OCI-LY1 (cell line): ENCODE measurements around the gene LECT2.
A peak's percentile ranks its signal among the peaks of the same experiment; 100 is the strongest.

Source experiments
- H2AFZ ChIP-seq: fragments of 200-600 bp; sonication (generic), shearing (Covaris generic); 2 replicates; pipeline ENCODE4 v1.6.0; 2014; ENCODE audit warnings: antibody characterized with exemption, mild to moderate bottlenecking, low read length
- H3F3A ChIP-seq: fragments of 200-600 bp; sonication (generic), shearing (Covaris generic); 2 replicates; pipeline ENCODE4 v1.6.0; 2014; ENCODE audit warnings: mild to moderate bottlenecking, antibody characterized with exemption, low read length, moderate library complexity; ENCODE audit not compliant: insufficient read depth
- H3K27ac ChIP-seq: fragments of 200-600 bp; sonication (generic); 2 replicates; pipeline ENCODE4 v1.5.1; 2014; ENCODE audit warnings: low read length, mixed run types, mild to moderate bottlenecking, low read depth; ENCODE audit not compliant: poor library complexity, severe bottlenecking
- H3K27me3 ChIP-seq: fragments of 200-600 bp; sonication (generic); 2 replicates; pipeline ENCODE4 v1.6.0; 2014; ENCODE audit warnings: antibody characterized with exemption, mild to moderate bottlenecking, low read length, moderate library complexity; ENCODE audit not compliant: insufficient read depth
- H3K36me3 ChIP-seq: fragments of 200-600 bp; sonication (generic); 2 replicates; pipeline ENCODE4 v1.6.1; 2014; ENCODE audit warnings: mild to moderate bottlenecking, antibody characterized with exemption, low read length, moderate library complexity, mixed read lengths; ENCODE audit not compliant: insufficient read depth
- H3K4me1 ChIP-seq: fragments of 200-600 bp; sonication (generic); 2 replicates; pipeline ENCODE4 v1.5.1; 2014; ENCODE audit warnings: mild to moderate bottlenecking, low read length, moderate library complexity; ENCODE audit not compliant: insufficient read depth, severe bottlenecking
- H3K4me2 ChIP-seq: fragments of 200-600 bp; sonication (generic), shearing (Covaris generic); 2 replicates; pipeline ENCODE4 v1.6.1; 2014; ENCODE audit warnings: low read length
- H3K4me3 ChIP-seq: fragments of 200-600 bp; sonication (generic); 2 replicates; pipeline ENCODE4 v1.5.1; 2014; ENCODE audit warnings: low read length, low read depth, mild to moderate bottlenecking, mixed read lengths; ENCODE audit not compliant: poor library complexity, severe bottlenecking
- H3K79me2 ChIP-seq: fragments of 200-600 bp; shearing (Covaris generic); 2 replicates; pipeline ENCODE4 v1.6.1; 2016; ENCODE audit warnings: mixed run types, low read length, mixed read lengths; ENCODE audit not compliant: insufficient read depth
- H3K9ac ChIP-seq: fragments of 200-600 bp; sonication (generic), shearing (Covaris generic); 2 replicates; pipeline ENCODE4 v1.6.1; 2014; ENCODE audit warnings: mild to moderate bottlenecking, low read length, mixed read lengths
- H3K9me2 ChIP-seq: fragments of 200-600 bp; sonication (generic), shearing (Covaris generic); 2 replicates; pipeline ENCODE4 v1.6.1; 2014; ENCODE audit warnings: low read depth, mild to moderate bottlenecking, low read length, mixed read lengths
- H3K9me3 ChIP-seq: fragments of 200-600 bp; shearing (Covaris generic); 2 replicates; pipeline ENCODE4 v1.6.1; 2014; ENCODE audit warnings: low read length, mixed read lengths
- H4K20me1 ChIP-seq: fragments of 200-600 bp; sonication (generic), shearing (Covaris generic); 2 replicates; pipeline ENCODE4 v1.6.0; 2016; ENCODE audit warnings: mild to moderate bottlenecking, low read length; ENCODE audit not compliant: insufficient read depth
- CTCF ChIP-seq: fragments of 200-600 bp; sonication (generic), shearing (Covaris generic); IDR thresholded peaks from 2 replicates; pipeline ENCODE4 v1.5.1; 2017; ENCODE audit warnings: mild to moderate bottlenecking, antibody characterized with exemption, low read length, moderate library complexity, mixed read lengths
- EZH2 ChIP-seq: fragments of 200-600 bp; sonication (generic), shearing (Covaris generic); IDR thresholded peaks from 2 replicates; pipeline ENCODE4 v1.8.0; 2017; ENCODE audit warnings: borderline replicate concordance, mixed run types, mild to moderate bottlenecking, antibody characterized with exemption, low read length, moderate library complexity, mixed read lengths

The LECT2 gene

DNA sequence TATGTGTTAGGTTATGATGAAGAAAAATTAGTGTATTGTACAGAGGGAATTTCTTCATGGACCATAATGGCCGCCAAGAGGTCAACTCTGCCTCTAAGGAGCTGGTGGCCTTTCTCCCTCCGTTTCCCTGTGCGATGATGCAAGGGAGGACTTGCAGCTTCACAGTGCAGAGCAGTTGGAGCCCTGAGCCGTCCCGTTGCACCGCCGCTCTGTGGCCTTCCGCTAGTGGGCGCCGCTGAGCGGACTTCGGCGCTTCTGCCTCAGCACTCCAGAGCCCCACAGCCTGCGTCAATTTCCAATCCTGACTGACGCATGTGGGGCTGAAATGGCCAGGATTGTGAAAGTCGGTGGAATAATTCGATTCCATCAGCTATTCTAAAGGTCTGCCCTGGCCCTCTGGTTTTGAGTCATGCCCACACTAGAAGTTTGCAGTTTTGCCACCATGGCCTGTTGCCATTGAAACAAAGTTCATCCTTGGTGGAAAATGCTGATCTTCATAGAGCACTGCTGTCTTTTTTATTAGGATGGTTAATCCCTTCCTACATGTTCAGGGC, 22.7 kb upstream of the LECT2 start:
- H3K4me2 ChIP-seq: no peak overlapping the region
- no peak overlapping the region for H3K27ac ChIP-seq
- H3K9me3 ChIP-seq: no peaks in the 10 kb centered on the region
- H3F3A ChIP-seq: no peaks in the 10 kb centered on the region
- TF ChIP-seq EZH2 (no peak), CTCF (peak; percentile 85)
- no peak overlapping the region for H2AFZ ChIP-seq
- no peak overlapping the region for H3K4me3 ChIP-seq
- H3K27me3 ChIP-seq: no peaks in the 10 kb centered on the region
- no peak overlapping the region for H3K9ac ChIP-seq
- H4K20me1 ChIP-seq: no peaks in the 10 kb centered on the region
- no peaks in the 10 kb centered on the region for H3K36me3 ChIP-seq
- H3K79me2 ChIP-seq: no peaks in the 10 kb centered on the region
- no peaks in the 10 kb centered on the region for H3K4me1 ChIP-seq
- H3K9me2 ChIP-seq: no peaks in the 10 kb centered on the region

DNA sequence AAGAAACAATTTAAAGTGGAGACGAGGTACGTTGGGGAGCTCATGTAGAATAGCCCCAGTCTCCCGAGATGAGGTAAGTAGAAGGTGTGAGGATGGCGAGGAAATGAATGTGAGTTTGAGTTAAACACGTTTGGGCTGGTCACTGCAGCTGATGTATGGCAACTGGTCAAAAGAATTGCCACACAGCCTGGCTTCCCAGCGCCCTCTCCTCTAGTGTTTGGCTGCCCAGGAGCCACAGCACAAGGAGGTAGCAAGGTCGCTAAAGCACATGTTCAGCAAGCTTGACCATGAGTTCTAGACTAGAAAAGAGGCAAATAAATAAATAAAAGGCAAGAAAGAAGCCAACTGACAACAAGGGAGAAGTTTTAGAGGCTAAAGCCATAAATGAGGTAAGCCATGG, 21.4 kb upstream of the LECT2 start:
- H3K36me3 ChIP-seq: no peaks in the 10 kb centered on the region
- no peaks in the 10 kb centered on the region for H4K20me1 ChIP-seq
- no peak overlapping the region for H3K4me3 ChIP-seq
- no peaks in the 10 kb centered on the region for H3K9me2 ChIP-seq
- H3K4me2 ChIP-seq: no peak overlapping the region
- H3K27ac ChIP-seq: no peak overlapping the region
- no peak for TF ChIP-seq CTCF
- no peak for TF ChIP-seq EZH2
- H3K27me3 ChIP-seq: no peaks in the 10 kb centered on the region
- no peaks in the 10 kb centered on the region for H3K4me1 ChIP-seq
- no peak overlapping the region for H2AFZ ChIP-seq
- no peak overlapping the region for H3K9ac ChIP-seq
- H3F3A ChIP-seq: no peaks in the 10 kb centered on the region
- H3K9me3 ChIP-seq: no peaks in the 10 kb centered on the region
- no peaks in the 10 kb centered on the region for H3K79me2 ChIP-seq

GRCh38 chr5:135975122-135975521, 20.3 kb upstream of the LECT2 start:
- H3K9ac ChIP-seq: no peak overlapping the region
- no peak overlapping the region for H3K27ac ChIP-seq
- no peak overlapping the region for H3K4me2 ChIP-seq
- H3K36me3 ChIP-seq: no peaks in the 10 kb centered on the region
- H3F3A ChIP-seq: no peaks in the 10 kb centered on the region
- no peaks in the 10 kb centered on the region for H3K9me2 ChIP-seq
- no peak overlapping the region for H3K4me3 ChIP-seq
- H2AFZ ChIP-seq: no peak overlapping the region
- TF ChIP-seq EZH2 (no peak), CTCF (no peak)
- H3K79me2 ChIP-seq: no peaks in the 10 kb centered on the region
- H3K27me3 ChIP-seq: no peaks in the 10 kb centered on the region
- no peaks in the 10 kb centered on the region for H4K20me1 ChIP-seq
- H3K9me3 ChIP-seq: no peaks in the 10 kb centered on the region
- no peaks in the 10 kb centered on the region for H3K4me1 ChIP-seq
